Activated CD4-positive, alpha-beta T cell treated with anti-CD3 and anti-CD28 coated beads, Interleukin-2, amount 10 ng/mL, durations not matched to agents 24 days and 14 days (primary cell): ENCODE measurements around the gene SLC17A1. TPM values are rescaled to one million over a fixed set of nuclear protein-coding genes. Genes with fewer than 3 reads are reported as not detected.

ENCODE experiments used
- DNase-seq: peaks from one replicate; pipeline ENCODE4 v3.0.0; 2022
- H3K27ac Mint-ChIP-seq: one replicate; pipeline ENCODE4 v1.8.0; 2022; ENCODE audit warnings: mild to moderate bottlenecking, mixed read lengths
- H3K27me3 Mint-ChIP-seq: one replicate; pipeline ENCODE4 v1.8.0; 2022; ENCODE audit warnings: mixed read lengths
- H3K36me3 Mint-ChIP-seq: one replicate; pipeline ENCODE4 v1.8.0; 2022; ENCODE audit warnings: low read depth, mild to moderate bottlenecking, mixed read lengths
- H3K4me1 Mint-ChIP-seq: one replicate; pipeline ENCODE4 v1.8.0; 2021; ENCODE audit warnings: mixed read lengths
- H3K4me3 Mint-ChIP-seq: one replicate; pipeline ENCODE4 v1.8.0; 2022; ENCODE audit warnings: mild to moderate bottlenecking, moderate library complexity, mixed read lengths
- H3K9me3 Mint-ChIP-seq: one replicate; pipeline ENCODE4 v1.8.0; 2021; ENCODE audit warnings: mixed read lengths
- intact Hi-C: fragments of 100-400 bp; cut with micrococcal nuclease; formaldehyde crosslinking; loops from one replicate; pipeline ENCODE4 v1.15.1; 2023
- total RNA-seq: library from RNA; stranded (reverse); gene quantifications from 2 replicates; pipeline ENCODE4 v1.2.3, GENCODE V29; 2022

The SLC17A1 gene, protein sequence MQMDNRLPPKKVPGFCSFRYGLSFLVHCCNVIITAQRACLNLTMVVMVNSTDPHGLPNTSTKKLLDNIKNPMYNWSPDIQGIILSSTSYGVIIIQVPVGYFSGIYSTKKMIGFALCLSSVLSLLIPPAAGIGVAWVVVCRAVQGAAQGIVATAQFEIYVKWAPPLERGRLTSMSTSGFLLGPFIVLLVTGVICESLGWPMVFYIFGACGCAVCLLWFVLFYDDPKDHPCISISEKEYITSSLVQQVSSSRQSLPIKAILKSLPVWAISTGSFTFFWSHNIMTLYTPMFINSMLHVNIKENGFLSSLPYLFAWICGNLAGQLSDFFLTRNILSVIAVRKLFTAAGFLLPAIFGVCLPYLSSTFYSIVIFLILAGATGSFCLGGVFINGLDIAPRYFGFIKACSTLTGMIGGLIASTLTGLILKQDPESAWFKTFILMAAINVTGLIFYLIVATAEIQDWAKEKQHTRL
- total RNA-seq = 0.28 TPM in 1 of 2 replicates, not detected in the other

DNA sequence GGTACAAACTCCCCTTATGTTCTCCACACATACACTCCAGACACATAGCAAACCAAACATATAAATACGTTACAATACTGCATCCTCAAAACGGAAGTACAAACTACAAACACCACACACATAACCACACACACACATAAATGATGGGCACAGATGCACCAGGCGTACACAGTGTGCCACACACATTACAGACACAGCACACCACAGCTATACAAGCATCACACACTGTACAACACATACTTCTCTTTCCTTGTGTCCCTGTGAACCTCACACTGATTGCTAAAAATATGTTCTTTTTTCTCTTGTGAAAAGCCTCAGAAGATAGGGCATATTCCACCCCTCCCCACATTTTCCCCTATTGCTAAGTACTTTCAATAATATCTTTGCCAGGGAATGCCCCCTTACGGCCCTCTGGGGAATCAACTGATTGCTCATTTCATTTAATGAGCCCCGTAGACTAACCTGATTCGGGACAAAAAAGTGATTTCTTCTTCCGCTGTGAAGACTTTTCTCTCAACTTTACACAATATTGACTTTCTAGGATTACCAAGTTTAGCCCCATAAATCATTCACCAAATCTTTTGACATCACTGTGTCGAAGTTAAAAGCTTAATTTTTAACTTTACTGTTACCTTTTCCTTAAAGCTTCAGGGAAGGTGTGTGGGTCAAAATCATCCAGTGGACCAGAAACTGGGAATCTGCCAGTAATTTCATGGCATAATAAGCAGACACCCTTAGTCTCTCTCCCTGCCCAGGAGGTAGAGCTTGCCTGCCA, at the start of gene SLC17A1:
Gene SLC17A1, minus strand, starts transcription at position 521 of the 775 bp plus-strand sequence. CDS start 1,495 bp downstream, outside the sequence.
- no peak for DNase-seq
- Mint-ChIP-seq H3K36me3 (no peaks in the 10 kb centered on the region), H3K27ac (no peak within 1 kb of the TSS), H3K27me3 (peaks cover 16% of the 10 kb centered on the region), H3K4me3 (no peak within 1 kb of the TSS), H3K4me1 (peaks cover 5% of the 10 kb centered on the region), H3K9me3 (peaks cover 3% of the 10 kb centered on the region)
- intact Hi-C loops = no loop called here

DNA sequence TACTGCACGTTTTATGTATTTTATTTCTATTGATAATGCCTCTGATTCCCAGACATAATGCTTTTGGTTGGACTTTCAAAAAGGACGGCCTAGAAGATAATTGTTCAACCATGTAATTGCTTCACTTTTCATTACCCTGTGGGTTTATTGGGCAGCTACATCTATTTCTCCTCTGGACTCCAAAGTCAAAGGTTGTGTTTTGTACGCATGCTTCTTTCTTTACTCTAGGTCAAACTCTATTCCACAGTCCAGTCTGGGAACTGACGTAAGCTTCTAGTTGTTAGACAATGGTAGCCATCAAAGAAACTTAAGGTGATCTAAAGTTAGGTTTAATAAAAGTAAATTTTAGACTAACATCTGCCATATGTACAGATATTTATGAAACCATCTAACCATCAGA, 48.7 kb upstream of the SLC17A1 start:
- DNase-seq = no peak
- Mint-ChIP-seq H3K36me3 (peaks cover 1% of the 10 kb centered on the region), H3K4me3 (no peak overlapping the region), H3K4me1 (peaks cover 10% of the 10 kb centered on the region), H3K27ac (no peak overlapping the region), H3K27me3 (peaks cover 9% of the 10 kb centered on the region), H3K9me3 (no peaks in the 10 kb centered on the region)
- intact Hi-C loops = loop anchor here (5.0 kb wide), 1 partner anchor 93 kb away; no protein-coding TSS in a partner anchor

DNA sequence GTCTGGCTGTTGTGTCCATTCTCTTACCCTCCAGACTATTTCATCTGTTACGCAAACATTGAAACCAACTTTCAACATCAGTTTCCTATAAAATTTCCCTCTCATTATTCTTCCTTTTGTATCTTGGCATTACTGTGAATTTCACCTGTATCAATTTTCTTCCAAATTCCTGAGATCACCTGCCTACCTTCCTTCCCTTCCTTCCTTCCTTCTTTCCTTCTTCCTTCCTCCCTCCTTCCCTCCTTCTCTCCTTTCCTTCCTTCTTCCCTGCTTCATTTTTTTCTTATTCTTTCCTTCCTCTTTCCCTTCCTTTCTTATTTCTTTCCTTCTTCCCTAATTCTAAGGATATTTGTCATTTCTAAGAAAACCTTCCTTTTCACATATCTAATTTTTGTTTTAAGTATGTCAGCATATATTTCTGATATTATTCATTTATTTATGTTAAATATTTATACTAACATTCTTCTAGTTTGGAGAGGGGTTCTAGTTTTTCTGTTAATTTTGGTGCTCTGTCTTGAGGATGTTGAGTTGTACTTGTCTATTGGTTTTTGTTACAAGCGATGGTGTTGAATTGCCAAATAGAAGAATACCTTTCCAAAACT, 47.0 kb upstream of the SLC17A1 start:
- intact Hi-C loops = no loop called here
- H3K36me3 Mint-ChIP-seq = peaks cover 1% of the 10 kb centered on the region

DNA sequence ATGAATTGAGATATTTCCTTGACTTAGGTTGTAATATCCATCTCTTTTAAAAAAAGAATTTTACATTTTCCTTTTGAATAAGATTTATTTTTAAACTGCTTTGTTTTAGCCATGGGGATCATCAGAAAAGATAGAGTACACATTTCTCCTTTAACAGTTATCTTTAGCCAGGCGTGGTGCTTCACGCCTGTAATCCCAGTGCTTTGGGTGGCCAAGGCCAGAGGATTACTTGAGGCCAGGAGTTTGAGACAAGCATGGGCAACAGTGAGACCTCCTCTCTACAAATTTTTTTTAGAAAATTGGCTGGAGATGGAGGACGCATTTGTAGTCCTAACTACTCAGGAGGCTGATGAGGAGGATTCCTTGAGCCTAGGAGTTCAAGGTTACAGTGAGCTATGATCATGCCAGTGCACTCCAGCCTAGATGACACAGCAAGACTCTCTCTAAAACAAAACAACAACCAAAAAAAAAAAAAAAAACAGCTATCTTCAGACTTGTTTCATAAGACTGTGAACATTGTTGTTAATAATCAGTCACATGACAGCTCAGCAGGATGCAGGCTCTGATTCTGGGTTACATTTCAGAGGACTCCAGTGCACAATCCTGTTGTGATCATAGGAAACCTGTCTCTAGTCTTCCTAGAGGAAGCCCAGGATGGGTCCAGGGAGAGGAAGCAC, 44.2 kb upstream of the SLC17A1 start:
- Mint-ChIP-seq H3K4me3 (no peak overlapping the region), H3K27me3 (peaks cover 9% of the 10 kb centered on the region)
- intact Hi-C loops = no loop called here

More for the DNA sequence above, 47.0 kb upstream of the SLC17A1 start:
- DNase-seq = no peak
- no peaks in the 10 kb centered on the region for H3K9me3 Mint-ChIP-seq
- no peak overlapping the region for H3K27ac Mint-ChIP-seq
- H3K4me1 Mint-ChIP-seq = peaks cover 22% of the 10 kb centered on the region
- no peak overlapping the region for H3K4me3 Mint-ChIP-seq
- H3K27me3 Mint-ChIP-seq = peaks cover 9% of the 10 kb centered on the region

DNA sequence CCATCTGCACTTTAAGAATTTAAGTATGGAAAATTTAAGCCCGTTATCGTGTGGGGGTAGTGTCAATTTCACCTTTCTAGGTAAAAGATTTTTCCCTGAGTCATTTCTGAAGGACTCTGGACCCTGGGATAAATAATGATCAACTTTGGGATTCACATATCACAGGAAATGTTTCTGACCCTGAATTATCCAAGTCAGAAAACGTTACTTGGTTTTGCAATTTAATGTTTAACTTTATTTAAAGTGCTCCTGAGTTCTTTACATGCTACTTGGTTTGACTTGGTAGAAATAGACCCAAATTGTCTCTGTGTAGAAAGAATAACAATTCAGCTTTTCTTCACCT, 43.7 kb upstream of the SLC17A1 start:
- DNase-seq = no peak
- H3K36me3 Mint-ChIP-seq = no peaks in the 10 kb centered on the region
- peaks cover 9% of the 10 kb centered on the region for H3K27me3 Mint-ChIP-seq
- no peak overlapping the region for H3K27ac Mint-ChIP-seq
- intact Hi-C loops = no loop called here
- H3K9me3 Mint-ChIP-seq = peaks cover 3% of the 10 kb centered on the region
- H3K4me3 Mint-ChIP-seq = no peak overlapping the region
- H3K4me1 Mint-ChIP-seq = peaks cover 27% of the 10 kb centered on the region

More for the DNA sequence above, 44.2 kb upstream of the SLC17A1 start:
- peak; percentile 48 for DNase-seq
- Mint-ChIP-seq H3K4me1 (peaks cover 27% of the 10 kb centered on the region), H3K27ac (no peak overlapping the region), H3K36me3 (no peaks in the 10 kb centered on the region), H3K9me3 (peaks cover 3% of the 10 kb centered on the region)

DNA sequence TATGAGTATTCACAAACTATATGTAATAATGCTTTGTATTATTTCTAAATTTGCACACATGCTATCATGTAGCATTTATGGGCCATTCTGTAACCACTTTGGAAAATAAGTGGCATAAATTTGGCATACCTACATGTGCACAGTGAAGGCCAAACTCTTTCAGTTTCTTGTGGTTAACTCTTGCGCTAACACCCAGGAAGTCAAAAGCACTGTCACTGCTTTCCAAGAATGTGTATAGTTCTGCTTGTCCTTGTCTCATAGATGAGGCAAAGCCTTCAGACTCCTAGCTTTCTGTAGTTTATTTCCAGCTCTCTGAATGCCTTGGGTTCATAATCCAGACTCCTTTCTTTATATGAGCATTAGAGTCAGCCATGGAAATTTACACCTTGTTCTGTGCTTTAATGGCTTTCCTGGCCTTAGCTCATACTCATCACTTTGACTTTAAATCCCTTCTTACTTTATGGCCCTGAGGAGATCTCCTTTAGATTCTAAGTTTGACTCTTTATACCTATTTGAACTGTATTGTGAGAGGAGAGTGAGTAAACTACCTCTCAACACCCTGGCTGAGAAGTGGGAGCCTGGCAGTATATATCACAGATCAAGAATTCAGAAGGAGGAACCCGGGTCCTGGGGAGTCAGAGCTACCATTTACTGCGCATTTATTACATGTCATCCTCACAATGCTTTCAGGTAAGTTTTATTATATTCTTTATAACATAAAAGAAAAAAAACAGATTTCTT, 43.1 kb upstream of the SLC17A1 start:
- Mint-ChIP-seq H3K4me3 (peak overlapping the region; percentile 17), H3K9me3 (peaks cover 3% of the 10 kb centered on the region), H3K36me3 (no peaks in the 10 kb centered on the region), H3K4me1 (peaks cover 27% of the 10 kb centered on the region), H3K27ac (no peak overlapping the region), H3K27me3 (peaks cover 9% of the 10 kb centered on the region)
- DNase-seq = peak; percentile 74
- intact Hi-C loops = no loop called here

DNA sequence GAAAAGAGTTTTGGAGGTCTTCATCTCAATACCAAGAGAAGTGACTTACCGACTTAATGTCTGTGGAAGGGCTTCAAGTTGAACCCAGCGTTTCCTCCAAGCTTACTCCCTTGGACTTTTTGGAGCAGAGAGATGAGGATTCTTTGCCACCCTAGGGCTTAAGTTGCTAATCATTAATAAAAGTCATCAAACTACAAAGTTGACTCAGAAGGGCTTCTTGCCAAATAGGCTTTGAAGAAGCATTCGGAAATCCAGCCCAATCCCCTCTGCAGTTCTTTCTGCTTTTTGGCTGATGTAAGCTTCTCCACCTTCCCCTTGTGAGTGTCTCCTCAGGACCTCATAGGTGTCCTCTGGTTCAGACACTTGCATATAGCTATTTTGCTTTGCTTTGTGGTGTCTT, 42.3 kb upstream of the SLC17A1 start, which contains the start of gene SLC17A3:
Gene SLC17A3, minus strand, starts transcription at position 126 of the 400 bp plus-strand sequence. CDS start 5,856 bp downstream, outside the sequence.
- H3K36me3 Mint-ChIP-seq = no peaks in the 10 kb centered on the region
- H3K9me3 Mint-ChIP-seq = peaks cover 3% of the 10 kb centered on the region
- intact Hi-C loops = no loop called here
- H3K4me3 Mint-ChIP-seq = peak within 1 kb of the TSS; percentile 17
- peaks cover 27% of the 10 kb centered on the region for H3K4me1 Mint-ChIP-seq
- peak; percentile 50 for DNase-seq
- no peak within 1 kb of the TSS for H3K27ac Mint-ChIP-seq
- peaks cover 6% of the 10 kb centered on the region for H3K27me3 Mint-ChIP-seq

DNA sequence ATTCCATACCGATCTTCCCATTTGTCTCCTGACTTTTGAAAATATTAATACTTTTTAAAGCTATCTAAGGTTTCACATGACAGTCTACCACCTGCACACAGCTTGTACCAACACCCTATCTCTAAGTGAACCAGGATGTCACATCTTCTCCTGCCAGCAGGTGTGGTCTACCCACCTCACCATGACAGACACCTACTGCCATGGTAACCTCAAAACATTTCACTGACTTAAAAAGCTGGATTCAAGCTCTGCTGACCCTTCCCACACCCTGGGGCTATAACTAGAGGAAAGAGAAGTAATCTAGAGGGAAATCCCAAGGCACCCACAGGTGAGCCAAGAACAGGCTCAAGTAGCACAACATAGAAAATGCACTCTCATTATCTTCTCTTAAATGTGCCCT, 41.0 kb upstream of the SLC17A1 start:
- Mint-ChIP-seq H3K27ac (no peak overlapping the region), H3K4me1 (peaks cover 27% of the 10 kb centered on the region), H3K4me3 (no peak overlapping the region), H3K9me3 (peaks cover 3% of the 10 kb centered on the region), H3K36me3 (no peaks in the 10 kb centered on the region), H3K27me3 (no peaks in the 10 kb centered on the region)
- DNase-seq = no peak
- intact Hi-C loops = no loop called here

DNA sequence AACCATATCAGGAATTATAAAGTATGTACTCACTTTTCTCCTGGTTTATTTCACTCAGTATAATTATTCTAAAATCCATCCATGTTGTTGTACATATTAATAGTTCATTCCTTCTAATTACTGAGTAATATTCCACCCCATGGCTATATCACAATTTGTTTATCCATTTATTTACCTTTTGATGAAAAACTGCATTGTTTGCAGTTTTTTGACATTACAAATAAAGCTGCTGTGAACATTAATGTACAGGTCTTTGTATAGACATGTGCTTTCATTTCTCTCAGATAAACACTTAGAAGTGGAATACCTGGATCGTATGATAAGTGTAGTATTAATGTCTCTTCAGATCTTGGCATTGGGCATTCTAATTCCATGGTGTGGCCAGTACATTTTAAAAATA, 38.0 kb upstream of the SLC17A1 start:
- no peak overlapping the region for H3K4me3 Mint-ChIP-seq
- intact Hi-C loops = loop anchor here (5.0 kb wide), 1 partner anchor 72 kb away; no protein-coding TSS in a partner anchor
- peaks cover 41% of the 10 kb centered on the region for H3K4me1 Mint-ChIP-seq
- H3K36me3 Mint-ChIP-seq = no peaks in the 10 kb centered on the region
- H3K27me3 Mint-ChIP-seq = no peaks in the 10 kb centered on the region
- H3K9me3 Mint-ChIP-seq = peaks cover 4% of the 10 kb centered on the region
- H3K27ac Mint-ChIP-seq = no peak overlapping the region
- DNase-seq = no peak

DNA sequence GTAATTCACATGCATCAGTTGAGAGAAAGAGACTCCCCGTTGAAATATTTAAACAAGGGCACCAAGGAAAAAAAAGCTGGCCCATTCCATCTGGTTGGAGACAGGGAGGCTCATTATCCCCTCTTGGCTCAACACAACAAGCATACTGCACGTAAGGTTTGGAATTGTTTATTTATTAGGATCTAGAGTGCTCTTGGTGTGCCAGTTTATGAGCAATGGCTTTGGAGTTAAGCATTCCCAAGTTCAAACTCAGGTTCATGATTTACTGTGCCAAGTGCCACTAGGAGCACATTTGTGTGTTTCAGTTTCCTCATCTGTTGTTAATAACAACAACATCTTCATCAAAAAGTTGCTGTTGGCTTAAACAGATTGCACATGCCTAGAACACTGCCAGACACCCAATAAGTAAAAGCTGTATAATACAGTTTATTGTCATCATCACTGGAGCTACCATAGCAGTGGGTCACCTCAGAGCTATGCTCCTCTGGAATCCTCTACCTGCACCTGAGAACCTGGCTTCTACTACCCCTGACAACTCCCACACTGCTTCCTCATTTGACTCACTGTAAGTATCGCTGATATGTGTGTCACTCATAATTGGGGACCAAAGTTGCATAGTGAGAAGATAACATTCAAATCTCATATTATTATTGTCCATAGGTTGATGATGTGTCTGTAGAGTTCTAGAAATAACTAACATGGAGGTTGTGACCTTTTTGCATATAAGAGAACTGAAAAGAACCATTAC, 36.8 kb upstream of the SLC17A1 start:
- no peak for DNase-seq
- Mint-ChIP-seq H3K4me3 (no peak overlapping the region), H3K27ac (no peak overlapping the region), H3K27me3 (no peaks in the 10 kb centered on the region), H3K9me3 (peaks cover 16% of the 10 kb centered on the region), H3K36me3 (no peaks in the 10 kb centered on the region), H3K4me1 (peaks cover 38% of the 10 kb centered on the region)
- intact Hi-C loops = loop anchor here (5.0 kb wide), 1 partner anchor 74 kb away; no protein-coding TSS in a partner anchor

DNA sequence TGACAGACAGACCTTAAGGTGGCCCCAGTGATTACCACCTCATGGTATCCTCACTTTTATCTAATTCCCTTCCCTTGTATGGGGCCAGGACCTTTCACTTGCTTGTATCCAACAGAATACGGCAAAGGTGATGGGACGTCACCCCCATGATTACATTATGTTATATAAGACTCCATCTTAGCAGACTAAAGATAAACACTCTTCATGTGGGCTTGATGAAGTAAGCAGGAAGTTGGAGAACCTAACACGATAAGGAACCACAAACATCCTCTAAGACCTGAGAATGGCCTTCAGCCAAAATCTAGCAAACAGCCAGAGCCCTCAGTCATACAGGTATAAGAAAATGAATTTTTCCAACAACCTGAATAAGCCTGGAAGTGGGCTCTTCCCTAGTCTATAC, 34.2 kb upstream of the SLC17A1 start:
- Mint-ChIP-seq H3K4me1 (peaks cover 28% of the 10 kb centered on the region), H3K4me3 (peak overlapping the region; percentile 16), H3K9me3 (peaks cover 15% of the 10 kb centered on the region), H3K27me3 (peaks cover under 1% of the 10 kb centered on the region), H3K27ac (no peak overlapping the region), H3K36me3 (no peaks in the 10 kb centered on the region)
- DNase-seq = peak; percentile 79
- intact Hi-C loops = loop anchor here (5.0 kb wide), 1 partner anchor 76 kb away; no protein-coding TSS in a partner anchor

DNA sequence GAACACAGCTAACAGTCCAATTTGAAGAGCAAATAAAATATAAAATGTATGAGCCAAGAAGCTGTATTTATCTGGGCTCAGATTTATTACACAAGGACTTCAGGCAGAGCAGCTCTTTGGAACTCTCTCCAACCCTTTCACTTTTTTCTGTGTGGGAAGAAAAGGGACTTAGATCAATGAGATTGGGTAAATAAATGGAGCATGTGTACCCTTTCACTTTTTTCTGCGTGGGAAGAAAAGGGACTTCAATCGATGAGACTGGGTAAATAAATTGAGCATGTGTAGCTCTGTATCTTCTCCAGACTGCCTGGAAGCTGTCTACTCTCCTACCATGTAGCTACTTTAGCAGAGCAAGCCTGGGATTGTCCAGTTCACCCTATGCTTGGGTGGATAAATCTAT, 31.5 kb upstream of the SLC17A1 start:
- peaks cover 15% of the 10 kb centered on the region for H3K9me3 Mint-ChIP-seq
- intact Hi-C loops = no loop called here
- peaks cover 5% of the 10 kb centered on the region for H3K27me3 Mint-ChIP-seq
- peaks cover 30% of the 10 kb centered on the region for H3K4me1 Mint-ChIP-seq
- no peak overlapping the region for H3K4me3 Mint-ChIP-seq
- no peak for DNase-seq
- no peaks in the 10 kb centered on the region for H3K36me3 Mint-ChIP-seq
- H3K27ac Mint-ChIP-seq = no peak overlapping the region
